ENCODE measurements around the gene CCNQ.

The CCNQ gene

DNA sequence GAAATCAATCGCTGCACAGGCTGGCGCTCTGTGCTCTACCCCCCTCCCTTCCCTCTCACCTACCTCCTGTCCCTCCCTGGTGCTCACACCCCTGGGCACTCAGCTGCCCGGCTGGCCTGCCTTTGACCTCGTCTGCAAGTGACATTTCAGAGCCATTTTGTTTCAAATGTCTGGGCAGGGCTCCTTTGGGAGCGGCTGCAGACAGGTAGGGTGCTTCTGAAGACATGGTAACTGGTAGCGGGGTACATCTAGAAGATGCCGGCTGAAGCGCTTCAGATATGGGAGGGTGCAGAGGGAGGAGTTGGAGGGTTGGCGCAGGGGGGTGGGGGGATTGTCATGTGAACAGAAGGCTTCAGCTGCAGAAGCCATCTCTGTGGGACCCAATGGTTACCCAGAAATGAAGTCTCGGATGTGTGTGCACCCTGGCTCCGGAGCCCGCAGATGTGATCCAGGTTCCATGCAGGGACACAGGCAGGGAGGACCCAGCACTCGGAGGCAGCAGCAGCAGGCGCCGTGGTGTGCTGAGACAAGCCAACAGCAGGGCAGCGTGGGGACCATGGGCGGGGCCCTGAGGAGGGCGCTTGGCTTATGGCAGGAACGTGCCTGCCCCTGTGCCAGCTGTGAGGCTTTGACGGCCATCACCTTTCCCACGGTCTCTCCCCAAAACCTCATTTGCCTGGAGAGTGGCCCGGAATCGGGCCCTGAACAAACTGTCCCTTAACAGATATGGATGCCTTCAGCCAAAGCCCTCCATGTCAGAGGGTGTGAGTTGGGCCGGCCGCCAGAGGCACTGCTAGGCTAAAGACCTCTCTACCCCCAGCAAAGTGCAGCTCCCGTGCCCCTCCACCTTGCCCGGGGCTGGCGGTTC is 40.5 kb upstream of the CCNQ start:
- Histone ChIP-seq H3K9me2 (replicated peaks; ENCODE audit: control insufficient read depth, low read length) (no peaks in the 10 kb centered on the region), H3K27ac (ENCODE audit: low read depth, low read length) (no peak overlapping the region), H3K4me2 (ENCODE audit: low read length) (no peak overlapping the region), H3K9me3 (ENCODE audit: control insufficient read depth, insufficient read depth, low read length) (no peaks in the 10 kb centered on the region), H3K27me3 (ENCODE audit: control insufficient read depth, low read length) (peaks cover 14% of the 10 kb centered on the region), H3K79me2 (ENCODE audit: control insufficient read depth, low read length) (no peaks in the 10 kb centered on the region), H3K4me1 (ENCODE audit: control insufficient read depth, low read length) (0 out of 2 replicates have a peak, but pooled peaks cover 2% of the 10 kb centered on the region), H4K20me1 (ENCODE audit: control insufficient read depth, insufficient read depth, low read depth, low read length) (no peaks in the 10 kb centered on the region), H3K4me3 (ENCODE audit: low read length) (no peak overlapping the region), H3F3A (ENCODE audit: control insufficient read depth, insufficient read depth) (no peaks in the 10 kb centered on the region), H3K36me3 (ENCODE audit: control insufficient read depth, low read length) (no peaks in the 10 kb centered on the region)
- TF ChIP-seq, protein P1, sequence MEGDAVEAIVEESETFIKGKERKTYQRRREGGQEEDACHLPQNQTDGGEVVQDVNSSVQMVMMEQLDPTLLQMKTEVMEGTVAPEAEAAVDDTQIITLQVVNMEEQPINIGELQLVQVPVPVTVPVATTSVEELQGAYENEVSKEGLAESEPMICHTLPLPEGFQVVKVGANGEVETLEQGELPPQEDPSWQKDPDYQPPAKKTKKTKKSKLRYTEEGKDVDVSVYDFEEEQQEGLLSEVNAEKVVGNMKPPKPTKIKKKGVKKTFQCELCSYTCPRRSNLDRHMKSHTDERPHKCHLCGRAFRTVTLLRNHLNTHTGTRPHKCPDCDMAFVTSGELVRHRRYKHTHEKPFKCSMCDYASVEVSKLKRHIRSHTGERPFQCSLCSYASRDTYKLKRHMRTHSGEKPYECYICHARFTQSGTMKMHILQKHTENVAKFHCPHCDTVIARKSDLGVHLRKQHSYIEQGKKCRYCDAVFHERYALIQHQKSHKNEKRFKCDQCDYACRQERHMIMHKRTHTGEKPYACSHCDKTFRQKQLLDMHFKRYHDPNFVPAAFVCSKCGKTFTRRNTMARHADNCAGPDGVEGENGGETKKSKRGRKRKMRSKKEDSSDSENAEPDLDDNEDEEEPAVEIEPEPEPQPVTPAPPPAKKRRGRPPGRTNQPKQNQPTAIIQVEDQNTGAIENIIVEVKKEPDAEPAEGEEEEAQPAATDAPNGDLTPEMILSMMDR (IDR thresholded peaks at IDR 0.05; ENCODE audit: low read depth, low read length, poor library complexity, severe bottlenecking) = no peak
- TF ChIP-seq EZH2phosphoT487 (IDR thresholded peaks at IDR 0.05; ENCODE audit: borderline replicate concordance, low read length) = no peak

DNA sequence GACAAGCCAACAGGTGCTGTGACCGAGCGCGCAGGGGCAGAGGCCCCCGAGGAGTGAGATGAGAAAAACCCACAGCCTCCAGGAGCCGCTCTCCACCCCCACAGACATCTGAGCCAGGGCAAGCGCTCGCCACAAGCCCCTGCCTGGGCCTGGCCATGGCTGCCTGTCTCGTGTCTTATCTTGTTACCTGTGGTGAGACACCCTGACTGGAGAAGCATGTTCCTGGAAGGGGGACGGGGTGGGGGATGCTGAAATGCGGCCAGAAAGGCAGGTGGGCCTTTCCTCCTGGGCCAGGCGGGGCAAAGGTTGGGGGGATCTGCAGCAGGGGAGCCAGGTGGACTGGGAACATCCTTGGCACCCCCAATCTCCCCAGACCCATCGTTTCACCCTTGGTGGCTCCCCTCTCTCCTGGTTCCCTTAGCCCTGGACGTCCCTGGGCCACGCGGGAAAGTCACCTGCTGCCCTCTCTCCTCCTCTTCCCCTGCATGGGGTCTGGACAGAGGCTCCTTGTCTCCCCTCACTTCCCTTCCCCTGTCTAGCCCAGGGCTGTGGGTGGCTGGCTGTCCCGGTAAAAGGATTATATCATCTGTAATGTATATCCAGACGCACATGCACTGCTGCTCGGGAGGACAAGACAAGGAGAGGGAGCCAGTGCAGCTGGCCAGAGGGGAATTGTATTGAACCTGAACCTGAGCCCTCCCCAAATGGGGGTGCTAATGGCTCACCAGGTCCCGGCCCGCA is 39.7 kb upstream of the CCNQ start:
- H3K27me3 ChIP-seq (ENCODE audit: control insufficient read depth, low read length) = peaks cover 11% of the 10 kb centered on the region
- H3K4me2 ChIP-seq (ENCODE audit: low read length) = no peak overlapping the region
- H3K79me2 ChIP-seq (ENCODE audit: control insufficient read depth, low read length) = no peaks in the 10 kb centered on the region
- no peaks in the 10 kb centered on the region for H4K20me1 ChIP-seq (ENCODE audit: control insufficient read depth, insufficient read depth, low read depth, low read length)
- H3K36me3 ChIP-seq (ENCODE audit: control insufficient read depth, low read length) = no peaks in the 10 kb centered on the region
- H3K27ac ChIP-seq (ENCODE audit: low read depth, low read length) = no peak overlapping the region
- no peaks in the 10 kb centered on the region for H3K4me1 ChIP-seq (ENCODE audit: control insufficient read depth, low read length)
- H3K4me3 ChIP-seq (ENCODE audit: low read length) = no peak overlapping the region
- TF ChIP-seq, protein P1 (IDR thresholded peaks at IDR 0.05; ENCODE audit: low read depth, low read length, poor library complexity, severe bottlenecking) = no peak
- no peak for TF ChIP-seq EZH2phosphoT487 (IDR thresholded peaks at IDR 0.05; ENCODE audit: borderline replicate concordance, low read length)
- H3K9me3 ChIP-seq (ENCODE audit: control insufficient read depth, insufficient read depth, low read length) = no peaks in the 10 kb centered on the region
- no peaks in the 10 kb centered on the region for H3F3A ChIP-seq (ENCODE audit: control insufficient read depth, insufficient read depth)
- H3K9me2 ChIP-seq (replicated peaks; ENCODE audit: control insufficient read depth, low read length) = no peaks in the 10 kb centered on the region

DNA sequence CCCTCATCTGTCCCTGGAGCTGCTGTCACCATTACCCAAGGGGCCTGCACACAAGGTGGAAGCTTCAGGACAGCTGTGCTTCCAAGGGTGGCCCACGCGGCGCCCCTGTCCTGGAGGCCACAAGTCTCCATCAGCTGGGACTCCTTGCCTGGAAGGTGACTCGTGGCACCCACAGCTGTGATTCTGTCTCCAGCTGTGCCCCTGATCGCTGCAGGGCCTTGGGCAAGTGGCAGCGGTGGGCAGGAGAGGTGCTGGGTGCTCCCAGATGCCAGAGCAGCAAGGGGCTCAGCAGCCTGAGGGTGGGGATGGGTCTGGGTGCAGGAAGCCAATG is 39.1 kb upstream of the CCNQ start:
- Histone ChIP-seq H3K27me3 (ENCODE audit: control insufficient read depth, low read length) (peaks cover 6% of the 10 kb centered on the region), H4K20me1 (ENCODE audit: control insufficient read depth, insufficient read depth, low read depth, low read length) (no peaks in the 10 kb centered on the region)

More for the DNA sequence above, 39.1 kb upstream of the CCNQ start:
- no peaks in the 10 kb centered on the region for H3K9me2 ChIP-seq (replicated peaks; ENCODE audit: control insufficient read depth, low read length)
- no peaks in the 10 kb centered on the region for H3K36me3 ChIP-seq (ENCODE audit: control insufficient read depth, low read length)
- no peaks in the 10 kb centered on the region for H3K4me1 ChIP-seq (ENCODE audit: control insufficient read depth, low read length)
- TF ChIP-seq EZH2phosphoT487 (IDR thresholded peaks at IDR 0.05; ENCODE audit: borderline replicate concordance, low read length) = no peak
- TF ChIP-seq, protein P1 (IDR thresholded peaks at IDR 0.05; ENCODE audit: low read depth, low read length, poor library complexity, severe bottlenecking) = no peak
- H3K4me2 ChIP-seq (ENCODE audit: low read length) = no peak overlapping the region
- no peaks in the 10 kb centered on the region for H3K79me2 ChIP-seq (ENCODE audit: control insufficient read depth, low read length)
- H3K4me3 ChIP-seq (ENCODE audit: low read length) = no peak overlapping the region
- H3F3A ChIP-seq (ENCODE audit: control insufficient read depth, insufficient read depth) = no peaks in the 10 kb centered on the region
- no peaks in the 10 kb centered on the region for H3K9me3 ChIP-seq (ENCODE audit: control insufficient read depth, insufficient read depth, low read length)
- H3K27ac ChIP-seq (ENCODE audit: low read depth, low read length) = no peak overlapping the region

Data from DOHH2 (cell line).